ENCODE measurements around the gene PPIP5K1. TPM values are rescaled to one million over a fixed set of nuclear protein-coding genes. Genes with fewer than 3 reads are reported as not detected.
"Not testable (repeated sequence)": the region's sequence is repeated elsewhere in the genome, so short reads cannot be mapped to it uniquely, and the experiment has no call there.

PPIP5K1 gene
- total and polyA plus RNA-seq, 2 of the 4 experiments (the other 2 are of a cell fraction), result 12.7 to 14.2 TPM

DNA sequence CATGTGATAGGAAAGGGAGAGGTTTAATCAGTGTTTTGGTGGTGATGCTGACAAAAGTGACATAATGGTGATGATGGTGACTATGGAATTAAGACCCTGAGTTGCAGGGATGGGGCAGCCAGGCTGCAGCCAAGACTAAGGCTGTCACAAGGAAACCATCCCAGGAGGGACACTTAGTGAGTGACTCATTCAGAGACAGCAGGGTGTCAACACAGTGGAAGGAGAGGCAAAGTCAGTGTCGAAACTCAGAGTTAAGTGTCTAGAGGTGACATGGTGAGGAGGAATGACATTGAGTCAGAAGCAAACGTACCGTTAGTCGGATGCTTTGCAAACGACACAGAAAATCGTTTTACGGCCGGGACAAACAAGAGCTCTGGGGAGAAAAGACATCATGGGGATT, 26.2 kb downstream of the PPIP5K1 start:
- H3K9me1 ChIP-seq (ENCODE audit: insufficient read depth, low read length); H3K4me3 ChIP-seq (ENCODE audit: insufficient read depth, low read depth, low read length); H3K36me3 ChIP-seq (ENCODE audit: control insufficient read depth, insufficient read depth, low read length); H3K56ac ChIP-seq (ENCODE audit: extremely low read depth, insufficient read depth, low read length); H3K14ac ChIP-seq (replicated peaks; ENCODE audit: low read depth, low read length); intact Hi-C loops (cut with micrococcal nuclease); H3K27ac ChIP-seq (ENCODE audit: insufficient read depth, low read length); H2AFZ ChIP-seq (replicated peaks; ENCODE audit: low read length, poor library complexity); H4K8ac ChIP-seq (ENCODE audit: low read depth in 2 of 2, low read length in 2 of 2); H3K18ac ChIP-seq (ENCODE audit: low read depth, low read length); BruUV-seq (replicated peaks); H3K4me2 ChIP-seq (ENCODE audit: low read depth, low read length); H3K79me1 ChIP-seq (ENCODE audit: low read depth in 1 of 2, low read length in 2 of 2); H3K9me3 ChIP-seq (ENCODE audit: control insufficient read depth, insufficient read depth, low read length); H2BK20ac ChIP-seq (ENCODE audit: low read depth, low read length); H2BK5ac ChIP-seq (ENCODE audit: low read depth, low read length, poor library complexity, severe bottlenecking); H2AK9ac ChIP-seq (replicated peaks; ENCODE audit: low read depth, low read length, poor library complexity); H2AK5ac ChIP-seq (ENCODE audit: low read depth, low read length); ATAC-seq (ENCODE audit: low read depth); in situ Hi-C loops (cut with MboI; ENCODE audit: low sequenced_read_pairs); H3K23ac ChIP-seq (ENCODE audit: low read depth, low read length); H3K27me3 ChIP-seq (ENCODE audit: control insufficient read depth, insufficient read depth, low read length); DNase-seq; H2BK120ac ChIP-seq (ENCODE audit: low read depth, low read length); CTCF ChIA-PET; H4K91ac ChIP-seq (ENCODE audit: insufficient read depth, low read depth, low read length); dilution Hi-C loops (cut with HindIII; ENCODE audit: low sequenced_read_pairs, unreplicated experiment); H3K9ac ChIP-seq (ENCODE audit: low read depth, low read length); H2BK15ac ChIP-seq (ENCODE audit: low read depth, low read length); H3K4ac ChIP-seq (ENCODE audit: low read depth, low read length); H3K4me1 ChIP-seq (ENCODE audit: control insufficient read depth, insufficient read depth, low read length); POLR2A ChIA-PET (ENCODE audit: unreplicated experiment); H4K5ac ChIP-seq (ENCODE audit: low read depth, low read length); H4K20me1 ChIP-seq (ENCODE audit: insufficient read depth, low read length): not testable (repeated sequence)
- WGBS, 2 experiments (ENCODE audit: extremely low coverage in 2 of 2, insufficient read length in 1 of 2), result no CpG with 5 or more reads among the region's 8 CpGs

DNA sequence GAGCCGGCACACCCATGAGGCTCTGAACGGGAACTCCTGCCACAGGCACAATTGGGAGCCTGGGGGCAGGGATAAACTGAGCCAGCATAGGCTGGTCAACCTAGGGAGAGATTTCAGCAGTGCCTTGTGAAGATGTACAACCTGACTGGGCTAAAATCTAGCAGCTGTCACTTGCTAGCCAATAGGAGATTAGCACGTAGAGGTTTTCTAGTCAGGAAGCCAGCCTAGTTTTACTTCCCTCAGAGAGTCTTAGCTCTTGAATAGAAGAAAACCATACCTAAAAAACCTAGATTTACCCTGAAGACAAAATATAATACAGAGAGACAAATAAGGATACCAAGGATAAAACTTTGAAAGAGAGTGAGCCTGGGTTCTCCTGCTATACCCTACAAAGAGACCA, 27.3 kb downstream of the PPIP5K1 start:
- H2AFZ ChIP-seq (replicated peaks; ENCODE audit: low read length, poor library complexity); H4K8ac ChIP-seq (ENCODE audit: low read depth in 2 of 2, low read length in 2 of 2); H2BK15ac ChIP-seq (ENCODE audit: low read depth, low read length); H4K20me1 ChIP-seq (ENCODE audit: insufficient read depth, low read length); H3K23ac ChIP-seq (ENCODE audit: low read depth, low read length); dilution Hi-C loops (cut with HindIII; ENCODE audit: low sequenced_read_pairs, unreplicated experiment); H3K56ac ChIP-seq (ENCODE audit: extremely low read depth, insufficient read depth, low read length); H3K9ac ChIP-seq (ENCODE audit: low read depth, low read length); CTCF ChIA-PET; H2AK9ac ChIP-seq (replicated peaks; ENCODE audit: low read depth, low read length, poor library complexity); H3K27me3 ChIP-seq (ENCODE audit: control insufficient read depth, insufficient read depth, low read length); H3K4me1 ChIP-seq (ENCODE audit: control insufficient read depth, insufficient read depth, low read length); BruUV-seq (replicated peaks); H3K9me1 ChIP-seq (ENCODE audit: insufficient read depth, low read length); in situ Hi-C loops (cut with MboI; ENCODE audit: low sequenced_read_pairs); ATAC-seq (ENCODE audit: low read depth); DNase-seq; H3K4ac ChIP-seq (ENCODE audit: low read depth, low read length); H4K5ac ChIP-seq (ENCODE audit: low read depth, low read length); H3K4me3 ChIP-seq (ENCODE audit: insufficient read depth, low read depth, low read length); H2AK5ac ChIP-seq (ENCODE audit: low read depth, low read length); H3K4me2 ChIP-seq (ENCODE audit: low read depth, low read length); H4K91ac ChIP-seq (ENCODE audit: insufficient read depth, low read depth, low read length); H3K9me3 ChIP-seq (ENCODE audit: control insufficient read depth, insufficient read depth, low read length); H3K27ac ChIP-seq (ENCODE audit: insufficient read depth, low read length); POLR2A ChIA-PET (ENCODE audit: unreplicated experiment); H3K14ac ChIP-seq (replicated peaks; ENCODE audit: low read depth, low read length); intact Hi-C loops (cut with micrococcal nuclease); H3K18ac ChIP-seq (ENCODE audit: low read depth, low read length); H2BK5ac ChIP-seq (ENCODE audit: low read depth, low read length, poor library complexity, severe bottlenecking); H2BK120ac ChIP-seq (ENCODE audit: low read depth, low read length); H2BK20ac ChIP-seq (ENCODE audit: low read depth, low read length); H3K36me3 ChIP-seq (ENCODE audit: control insufficient read depth, insufficient read depth, low read length); H3K79me1 ChIP-seq (ENCODE audit: low read depth in 1 of 2, low read length in 2 of 2): not testable (repeated sequence)
- WGBS, 2 experiments (ENCODE audit: extremely low coverage in 2 of 2, insufficient read length in 1 of 2), result no CpG with 5 or more reads among the region's 3 CpGs
